Stimulated activated CD4-positive, alpha-beta T cell treated with anti-CD3 and anti-CD28 coated beads, Interleukin-15, amount 100 ng/mL, for 48 hours (primary cell): ENCODE results near the gene VPS37B.

ENCODE experiments used
- DNase-seq, 2 donors: peaks; one replicate each; pipeline ENCODE4 v3.0.0-alpha.2; 2020; ENCODE audit warnings: low read depth in 2 of 2

Gene VPS37B

DNA sequence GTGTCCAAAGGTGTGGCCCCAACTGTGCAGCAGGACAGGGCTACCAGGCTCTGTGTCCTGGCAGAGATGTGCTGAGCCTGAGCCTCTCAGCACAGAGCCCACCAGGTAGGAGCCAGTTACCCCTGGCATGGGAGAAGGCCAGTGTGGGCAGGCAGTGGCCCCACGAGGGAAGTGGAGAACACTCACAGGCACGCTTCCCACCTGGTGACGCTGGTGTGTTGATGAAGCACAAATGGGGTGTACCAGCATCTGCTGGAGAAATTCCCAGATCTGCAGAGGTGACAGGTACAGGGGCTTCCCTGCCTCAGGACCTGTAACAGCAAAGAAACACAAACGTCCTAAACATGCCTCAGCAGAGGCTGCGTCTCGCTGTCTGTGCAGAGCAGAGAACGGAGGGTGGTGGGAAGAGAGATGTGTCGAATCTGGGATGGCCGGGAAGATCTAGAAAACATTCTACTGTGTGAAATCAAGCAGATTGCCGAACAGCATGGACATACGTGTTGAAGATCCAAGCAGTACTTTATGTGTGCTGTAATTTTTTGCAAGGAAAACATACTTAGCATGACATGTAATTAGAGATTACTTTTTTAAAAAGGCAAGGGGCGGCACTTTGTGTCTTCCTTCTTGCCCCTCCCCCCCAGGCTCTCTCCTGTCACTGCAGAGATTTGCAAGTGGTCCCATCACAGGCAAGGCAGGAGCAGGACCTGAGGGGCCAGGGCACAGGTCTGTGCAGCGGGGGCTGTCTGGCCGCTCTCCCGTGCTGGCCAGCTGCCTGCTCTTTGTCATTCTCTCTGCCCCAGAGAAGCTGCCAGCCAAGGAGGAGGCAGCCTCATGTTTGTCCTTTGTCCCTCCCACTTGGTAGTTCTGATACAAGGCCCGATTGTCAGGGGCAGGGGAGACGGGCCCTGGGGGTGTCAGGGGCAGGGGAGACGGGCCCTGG is 43.3 kb downstream of the VPS37B start:
- no peak for DNase-seq

DNA sequence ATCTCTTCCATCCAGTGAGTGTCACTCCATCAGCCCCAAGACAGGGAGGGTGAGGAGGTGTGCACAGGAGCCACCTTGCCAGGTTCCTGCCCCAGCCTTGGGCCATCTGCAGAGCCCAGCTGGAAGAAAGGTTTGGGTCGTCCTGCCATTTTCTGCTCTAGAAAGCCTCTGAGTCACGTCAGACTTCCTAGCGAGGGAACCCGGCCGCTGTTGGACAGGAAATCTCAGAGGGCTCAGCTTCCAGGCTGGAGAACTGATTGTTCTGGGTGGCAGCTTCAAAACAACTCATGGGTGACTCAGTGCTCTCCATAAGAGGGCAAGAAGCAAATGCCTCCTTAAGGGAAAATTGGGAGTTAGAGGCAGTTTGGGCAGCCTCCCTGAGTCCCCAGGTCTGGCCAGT is 44.1 kb downstream of the VPS37B start:
- no peak for DNase-seq

DNA sequence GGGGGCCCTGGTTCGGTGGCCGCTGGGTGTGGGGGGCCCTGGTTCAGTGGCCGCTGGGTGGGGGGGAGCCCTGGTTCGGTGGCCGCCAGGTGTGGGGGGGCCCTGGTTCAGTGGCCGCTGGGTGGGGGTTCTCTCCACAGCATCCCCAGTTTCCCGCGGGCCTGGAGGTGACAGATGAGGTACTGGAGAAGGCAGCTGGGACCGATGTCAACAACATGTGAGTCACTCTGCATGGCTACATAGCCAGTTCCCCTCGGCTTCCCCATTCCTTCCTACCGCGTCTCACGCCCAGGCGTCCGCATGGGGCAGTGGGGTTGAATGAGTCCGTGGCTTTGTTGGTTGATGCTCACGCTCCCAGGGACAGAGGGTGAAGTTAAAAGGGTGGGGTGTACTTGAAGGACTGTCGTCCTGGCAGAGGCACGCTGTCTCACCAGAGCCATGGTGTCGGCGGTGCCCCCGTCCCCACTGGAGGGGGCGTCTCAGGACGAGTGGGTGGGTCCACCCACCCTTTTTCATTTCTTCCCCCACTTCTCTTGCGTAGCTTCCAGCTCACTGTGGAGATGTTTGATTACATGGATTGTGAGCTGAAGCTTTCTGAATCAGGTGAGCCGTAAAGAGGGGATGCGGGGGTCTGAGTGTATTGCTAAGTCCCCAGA is 45.1 kb downstream of the VPS37B start:
- DNase-seq, result no peak

DNA sequence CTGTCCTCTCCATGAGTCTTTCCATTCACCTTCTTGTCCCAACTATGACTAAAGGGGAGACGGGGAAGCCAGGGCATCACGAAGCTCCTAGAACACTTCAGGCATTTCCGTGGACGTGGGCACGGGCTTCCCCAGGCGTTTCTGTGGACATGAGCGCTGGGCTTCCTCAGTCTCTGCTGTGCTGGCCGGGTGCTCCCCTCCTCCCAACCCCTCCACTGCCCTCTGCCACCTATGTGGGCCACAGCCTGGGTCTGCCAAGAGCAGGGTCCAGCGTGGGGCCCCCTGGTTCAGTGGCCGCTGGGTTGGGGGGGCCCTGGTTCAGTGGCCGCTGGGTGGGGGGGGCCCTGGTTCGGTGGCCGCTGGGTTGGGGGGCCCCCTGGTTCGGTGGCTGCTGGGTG is 45.9 kb downstream of the VPS37B start:
- DNase-seq, result no peak

DNA sequence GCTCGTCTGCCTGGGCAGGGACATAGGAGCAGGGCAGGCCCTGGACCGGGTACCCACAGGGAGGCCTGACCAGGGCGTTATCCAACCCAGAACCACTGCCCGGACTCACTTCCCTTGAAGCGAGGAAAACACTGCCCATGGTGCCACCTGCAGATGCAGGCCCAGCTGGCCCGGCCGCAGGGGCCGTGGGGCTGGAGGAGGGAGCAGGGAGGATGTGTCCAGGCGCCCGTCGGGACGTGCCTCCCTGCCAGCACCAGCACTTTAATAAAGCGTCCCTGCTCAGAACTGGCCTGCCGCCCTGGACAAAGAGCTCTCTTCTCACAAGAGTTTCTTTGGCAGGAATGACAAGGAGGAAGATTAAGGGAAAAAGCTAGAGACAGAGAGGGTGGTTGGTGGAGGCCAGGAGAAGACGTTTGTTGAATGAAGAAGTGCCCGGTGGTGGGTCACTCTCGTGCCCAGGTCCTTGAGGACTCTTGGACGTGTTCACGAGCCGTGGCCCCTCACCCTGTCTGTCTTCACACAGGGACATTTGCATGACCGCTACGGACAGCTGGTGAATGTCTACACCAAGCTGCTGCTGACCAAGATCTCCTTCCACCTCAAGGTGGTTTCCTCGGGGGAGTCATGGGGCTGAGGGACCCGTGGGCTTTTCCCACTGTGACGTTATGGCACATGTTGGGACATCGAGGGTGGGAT is 46.4 kb downstream of the VPS37B start:
- no peak for DNase-seq

DNA sequence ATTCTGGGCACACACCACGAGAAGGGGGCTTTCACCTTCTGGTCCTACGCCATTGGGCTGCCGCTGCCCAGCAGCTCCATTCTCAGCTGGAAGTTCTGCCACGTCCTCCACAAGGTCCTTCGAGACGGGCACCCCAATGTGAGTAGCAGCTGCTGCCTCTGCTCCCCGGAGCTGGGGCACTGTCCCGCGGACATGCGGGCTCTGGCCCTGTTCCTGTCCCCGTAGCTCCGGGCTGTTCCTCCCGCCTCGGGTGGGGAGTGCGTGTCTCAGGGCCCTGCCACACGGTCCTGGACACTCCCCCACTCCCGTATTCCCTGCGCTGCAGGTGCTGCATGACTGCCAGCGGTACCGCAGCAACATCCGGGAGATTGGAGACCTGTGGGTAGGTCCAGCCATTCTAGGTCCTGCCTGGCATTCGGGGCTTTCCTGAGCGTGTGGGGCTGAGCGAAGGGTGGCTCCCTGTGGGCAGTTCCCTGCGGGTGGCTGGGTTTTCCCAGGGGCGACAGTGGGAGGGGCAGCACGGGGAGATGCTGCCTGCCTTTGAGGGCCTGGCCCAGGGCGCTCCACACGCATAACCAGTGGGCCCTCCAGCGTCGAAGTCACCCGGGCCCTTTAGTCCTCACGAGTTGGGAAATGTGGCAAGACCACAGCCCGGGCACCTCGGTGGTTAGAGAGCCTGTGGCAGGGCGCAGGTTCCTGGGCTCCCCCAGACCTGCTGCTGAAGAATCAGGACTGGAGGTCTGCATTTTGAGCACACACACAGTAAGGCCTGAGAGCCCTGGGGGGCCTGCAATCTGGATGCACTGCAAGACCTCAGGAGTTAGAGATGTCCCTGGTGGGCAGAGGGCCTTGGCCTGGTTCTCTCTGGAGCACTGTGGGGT is 47.2 kb downstream of the VPS37B start:
- DNase-seq, result no peak

DNA sequence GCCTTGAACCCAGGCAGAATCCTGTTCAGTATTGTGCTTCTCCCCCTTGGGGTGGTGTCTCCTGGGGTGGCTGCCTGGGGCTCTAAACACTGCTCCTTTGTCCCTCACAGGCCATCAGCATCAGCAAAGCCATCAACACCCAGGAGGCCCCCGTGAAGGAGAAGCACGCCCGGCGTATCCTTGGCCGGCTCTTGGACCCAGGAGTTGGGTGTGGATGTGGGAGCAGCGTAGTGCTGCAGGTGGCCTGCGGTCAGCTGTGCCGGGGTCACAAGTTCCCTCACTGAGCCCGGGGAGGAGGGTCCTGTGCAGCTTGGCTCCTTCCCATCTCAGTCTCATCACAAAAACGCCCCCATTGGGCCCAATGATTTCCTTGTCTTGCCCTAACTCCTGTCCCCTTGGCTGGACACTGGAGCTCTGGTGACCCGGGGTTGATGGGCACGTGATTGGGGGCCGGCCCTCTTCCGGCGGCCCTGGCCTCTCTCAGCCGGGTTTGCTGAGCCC is 48.0 kb downstream of the VPS37B start:
- DNase-seq, result no peak

DNA sequence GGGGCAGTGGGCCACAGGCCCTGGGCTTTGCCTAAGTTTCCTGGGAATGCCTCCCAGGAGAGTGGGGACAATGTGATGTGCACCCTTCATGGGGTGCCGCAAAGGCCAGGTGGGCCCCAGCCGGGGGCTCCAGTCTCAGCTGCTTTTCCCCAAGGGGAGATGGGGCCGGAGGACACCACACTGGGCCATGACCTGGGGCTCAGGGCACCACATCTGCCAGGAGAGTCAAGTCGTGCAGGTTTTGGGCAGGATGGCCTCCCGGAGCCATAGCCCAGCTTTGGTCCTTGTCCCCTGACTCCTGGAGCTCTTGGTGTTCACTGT is 48.4 kb downstream of the VPS37B start:
- DNase-seq, result no peak

DNA sequence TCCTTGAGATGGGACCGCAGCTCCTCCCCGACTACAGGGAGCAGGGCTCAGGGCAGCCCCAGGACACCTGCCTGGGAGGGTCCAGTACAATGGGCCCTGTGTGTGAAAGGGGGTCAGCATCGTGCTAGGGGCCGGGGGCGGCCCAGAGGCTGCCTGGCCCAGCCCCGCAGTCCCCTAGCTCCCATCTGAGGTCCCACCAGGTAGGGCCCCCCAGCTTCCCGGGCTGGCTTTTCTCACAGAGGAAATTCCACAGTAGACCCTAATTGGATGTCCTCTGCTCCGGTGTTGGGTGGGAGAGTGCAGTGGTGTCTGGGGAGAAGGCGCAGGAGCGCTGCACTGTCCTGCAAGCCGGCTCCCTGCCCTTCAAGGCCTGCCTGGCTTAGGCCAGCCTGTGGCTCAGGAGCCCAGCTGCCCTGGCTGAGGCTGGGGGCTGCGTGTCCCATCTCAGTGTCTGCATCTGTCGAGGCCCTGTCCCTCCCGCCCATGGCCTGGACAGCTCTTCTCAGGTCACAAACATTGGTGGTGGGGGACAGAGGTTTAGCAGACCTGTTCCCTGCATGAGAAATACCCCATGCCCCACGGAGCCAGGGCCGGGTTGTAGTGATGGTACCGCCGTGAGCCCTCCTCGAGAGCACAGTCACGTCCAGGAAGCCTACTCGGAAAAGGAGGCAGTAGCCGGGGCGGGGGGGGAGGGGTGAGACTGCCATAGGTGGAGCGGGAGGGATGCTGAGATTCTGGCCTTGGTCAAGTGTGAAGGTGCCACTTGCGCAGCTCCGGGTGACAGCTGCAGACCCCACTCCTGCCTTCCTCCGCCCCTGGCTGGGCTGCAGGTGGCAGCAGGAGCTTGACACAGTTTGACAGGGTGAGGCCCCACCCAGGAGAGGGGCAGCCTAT is 49.1 kb downstream of the VPS37B start:
- no peak for DNase-seq

DNA sequence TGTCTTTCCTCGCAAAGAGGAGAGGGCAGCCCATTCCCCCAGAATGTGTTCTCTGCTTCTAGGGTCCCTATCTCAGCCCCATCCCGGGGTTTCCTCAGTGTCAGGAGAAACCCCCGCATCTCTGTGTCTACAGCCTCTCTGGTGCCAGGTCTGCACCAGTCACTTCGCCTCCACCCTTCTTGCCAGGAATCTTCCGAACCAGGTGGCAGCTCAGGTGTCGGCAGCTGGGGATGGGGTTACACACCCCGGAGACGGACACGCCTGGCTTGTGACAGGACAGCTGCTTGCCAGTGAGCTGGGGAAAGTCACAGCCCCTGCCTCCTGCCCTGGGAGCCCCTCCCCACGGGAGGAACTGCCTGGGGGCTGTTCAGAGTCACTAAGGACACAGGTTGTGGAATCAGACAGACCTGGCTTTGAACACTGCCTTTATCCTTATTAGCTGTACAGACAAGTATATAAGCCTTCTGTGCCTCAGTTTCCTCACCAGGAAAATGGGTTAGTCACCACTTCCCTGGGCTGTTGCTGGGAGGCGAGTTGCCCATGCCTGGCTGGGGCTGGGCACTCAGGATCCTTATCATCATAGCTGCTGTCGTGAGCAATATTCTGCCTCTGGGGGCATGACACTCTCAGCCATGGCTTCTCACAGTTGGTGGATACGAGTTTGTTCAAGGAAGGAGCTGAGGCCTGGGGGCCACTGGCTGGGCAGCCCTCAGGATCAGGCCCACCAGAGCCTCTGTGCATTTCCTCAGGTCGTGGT is 49.9 kb downstream of the VPS37B start:
- DNase-seq, result no peak

DNA sequence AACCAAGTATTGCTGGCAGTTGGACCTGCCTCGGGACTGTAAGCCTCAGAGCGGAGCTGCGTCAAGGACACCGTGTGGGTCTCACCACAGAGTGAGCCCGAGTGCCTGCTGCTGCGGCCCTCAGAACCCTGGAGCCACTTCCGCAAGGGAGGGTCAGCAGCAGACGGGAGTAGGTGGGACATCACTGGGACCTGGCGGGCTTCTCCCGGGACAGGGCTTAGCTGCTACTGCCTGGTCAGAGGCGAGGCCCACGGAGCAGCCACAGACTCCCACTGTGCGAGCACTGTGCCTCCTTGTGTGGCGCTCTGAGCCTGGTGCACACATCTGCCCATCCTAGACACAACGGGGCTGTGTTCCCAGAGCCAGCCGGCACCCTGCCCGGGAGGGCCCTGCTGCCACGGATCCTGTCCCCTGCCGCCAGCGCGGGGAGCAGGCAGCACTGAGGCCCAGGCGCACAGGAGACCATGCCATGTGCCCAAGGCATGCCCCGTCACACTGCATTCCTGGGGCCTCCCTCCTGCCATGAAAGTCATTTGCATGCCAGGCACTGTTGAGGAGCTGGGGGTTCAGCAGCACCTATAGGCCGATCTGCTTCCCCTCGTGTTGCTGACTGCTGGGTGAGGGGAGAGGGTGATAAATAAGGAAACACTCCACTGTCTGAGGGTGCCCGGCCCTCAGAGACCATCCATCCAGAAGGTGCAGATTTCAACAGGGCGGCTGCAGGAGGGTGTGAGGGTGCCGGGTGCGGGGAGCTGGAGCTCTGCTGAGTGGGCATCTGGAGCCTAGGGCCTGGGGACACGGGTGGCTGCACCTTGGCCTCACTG is 50.7 kb downstream of the VPS37B start:
- DNase-seq, result no peak

DNA sequence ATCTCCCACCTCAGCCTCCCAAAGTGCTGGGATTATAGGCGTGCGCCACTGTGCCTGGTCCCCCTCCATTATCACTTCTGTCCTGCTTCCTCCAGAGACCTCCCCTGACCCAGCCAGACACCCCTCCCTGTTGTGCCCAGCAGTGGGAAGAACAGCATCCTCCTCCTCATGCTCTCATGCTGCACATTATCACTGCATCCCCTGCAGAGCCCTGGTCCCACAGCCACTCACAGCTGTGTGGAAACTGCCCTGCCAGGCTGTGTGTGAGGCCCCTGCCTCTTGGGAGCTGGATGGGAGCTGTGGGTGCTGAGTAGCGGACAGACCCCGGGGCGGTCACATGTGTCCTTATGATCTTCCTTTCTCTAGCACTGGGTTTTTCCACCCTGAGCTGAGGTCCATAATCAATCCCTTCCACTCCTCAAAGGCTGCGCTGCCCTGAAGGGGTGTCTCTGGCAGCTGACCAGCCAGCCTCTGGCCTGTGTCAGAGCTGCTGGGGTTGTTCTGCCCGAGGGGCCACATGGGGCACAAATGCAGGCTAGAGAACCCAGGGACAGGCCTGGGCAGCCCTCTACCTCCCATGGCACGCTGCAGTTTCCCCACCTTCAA is 51.5 kb downstream of the VPS37B start:
- no peak for DNase-seq

DNA sequence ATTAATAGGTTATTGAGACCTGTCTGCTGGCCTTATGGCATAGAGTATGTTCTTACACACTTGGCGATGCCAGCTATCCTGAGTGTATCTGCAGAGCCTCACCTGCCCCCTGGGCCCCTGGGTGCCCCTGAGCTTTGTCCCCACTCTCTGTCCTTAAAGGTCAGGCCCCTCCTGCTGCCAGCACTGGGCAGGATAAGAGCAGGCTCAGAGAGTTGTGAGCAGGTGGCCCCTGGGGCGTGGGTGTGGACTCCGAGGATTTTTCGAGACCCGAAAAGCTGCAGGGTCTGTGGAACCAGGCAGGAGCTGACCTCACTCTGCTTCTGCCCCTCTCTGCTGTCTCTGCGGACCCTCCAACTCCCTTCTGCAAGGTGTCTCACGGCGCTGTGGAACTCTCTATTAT is 52.5 kb downstream of the VPS37B start:
- DNase-seq, result no peak

DNA sequence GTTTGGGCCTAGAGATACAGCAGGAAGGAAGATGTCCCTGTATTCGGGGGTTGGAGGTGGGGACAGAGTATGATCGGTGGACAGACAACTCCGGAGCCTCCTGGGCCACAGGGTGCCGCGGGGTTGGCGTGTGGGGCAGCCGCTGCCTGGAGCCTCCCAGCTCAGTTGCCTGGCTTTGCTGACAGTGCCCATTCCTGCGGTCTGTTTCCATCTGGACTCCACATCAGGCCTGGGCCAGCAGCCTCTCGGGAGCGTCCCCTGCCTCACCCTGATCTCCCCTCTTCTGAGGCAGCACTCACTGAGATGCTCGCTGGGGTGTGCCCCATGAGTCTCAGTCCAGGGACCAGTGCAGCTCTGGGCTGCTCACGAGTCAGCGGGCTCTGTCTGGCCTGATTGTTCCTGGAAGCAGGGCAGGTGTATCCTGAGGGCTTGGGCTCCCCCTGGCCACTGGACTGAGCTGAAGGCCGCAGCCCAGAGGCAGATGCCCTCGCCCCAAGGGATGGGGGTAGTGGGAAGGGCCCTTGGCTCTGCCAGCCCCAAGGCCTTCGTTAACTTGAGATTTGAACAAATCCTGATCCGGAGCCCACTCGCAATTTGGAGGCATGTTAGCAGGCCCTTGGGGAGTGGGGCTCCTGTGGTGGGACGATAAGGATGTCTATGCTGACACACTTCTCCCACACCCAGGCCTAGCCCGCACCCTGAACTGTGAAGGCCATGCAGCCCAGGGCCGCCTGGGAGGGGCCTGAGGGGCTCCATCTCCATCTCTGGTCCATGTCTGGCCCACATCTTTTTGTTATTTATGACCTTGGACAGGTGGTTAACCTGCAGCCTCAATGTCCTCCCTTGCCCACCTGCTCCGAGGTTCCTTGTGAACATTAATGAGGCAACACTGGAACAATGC is 53.2 kb downstream of the VPS37B start:
- no peak for DNase-seq

DNA sequence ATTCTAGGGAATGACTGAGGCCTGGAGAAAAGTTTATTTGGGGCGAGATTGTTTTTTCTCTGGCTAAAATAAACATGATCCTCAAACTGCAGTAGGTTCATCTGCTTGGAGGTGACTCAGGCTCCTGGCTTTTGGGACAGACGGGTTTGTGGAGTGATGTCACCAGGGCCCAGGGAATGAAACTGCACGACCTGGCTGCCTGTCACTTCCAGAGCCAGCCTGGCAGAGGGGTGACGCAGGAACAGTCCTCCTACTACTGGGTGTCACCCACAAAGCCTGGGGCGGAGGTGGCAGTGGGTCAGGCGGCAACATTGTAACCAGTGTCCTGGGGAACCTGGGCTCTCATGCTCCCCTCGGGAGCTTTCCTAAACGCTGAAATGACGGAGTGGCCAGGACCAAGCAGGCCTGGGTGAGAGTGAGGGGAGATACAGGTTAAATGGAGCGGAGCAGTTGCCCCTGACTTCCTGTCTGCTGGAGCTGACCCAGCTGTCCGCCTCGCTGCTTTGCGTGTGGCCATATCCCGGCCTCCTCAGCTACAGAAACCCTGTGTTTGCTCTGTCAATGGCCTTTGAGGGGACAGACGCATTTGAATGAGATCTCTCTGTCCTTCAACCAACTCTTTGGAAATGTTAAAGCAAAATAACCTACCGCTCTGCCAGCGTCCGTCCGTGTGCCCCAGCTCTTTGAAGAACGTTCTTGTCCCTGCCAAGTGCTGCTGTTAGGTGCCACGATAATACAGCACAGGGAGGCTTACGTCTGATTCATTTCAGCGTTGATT is 54.2 kb downstream of the VPS37B start:
- no peak for DNase-seq
